ENCODE measurements around the gene MR1. TPM values are rescaled to one million over a fixed set of nuclear protein-coding genes. Genes with fewer than 3 reads are reported as not detected.

The MR1 gene
- total RNA-seq, 4 donors from 2014 or later, result 1.00 to 8.6 (median 4.7) TPM

DNA sequence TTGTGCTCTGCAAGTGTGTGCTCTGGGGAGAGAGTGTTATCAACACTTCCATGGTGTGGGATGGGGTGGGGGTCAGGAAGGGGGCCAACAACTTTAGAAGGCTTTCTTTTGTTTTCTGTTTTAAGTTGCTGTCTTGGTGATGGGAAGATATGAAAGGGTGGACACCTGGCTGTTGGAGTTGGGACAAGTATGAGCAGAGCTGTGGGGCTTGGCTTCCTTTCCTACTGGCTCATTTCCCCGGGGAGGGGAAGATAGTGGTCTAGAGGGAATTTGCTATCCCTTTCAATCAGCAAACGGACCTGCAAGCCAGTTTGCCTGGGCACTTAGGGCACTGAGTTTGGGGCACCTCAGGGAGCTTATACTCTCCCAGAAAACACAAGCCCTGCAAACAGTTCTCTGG, 73.9 kb downstream of the MR1 start:
- Histone ChIP-seq H3K9me3 (no peaks in the 10 kb centered on the region), H3K36me3 (no peaks in the 10 kb centered on the region), H3K4me3 (no peak overlapping the region), H3K27me3 (no peaks in the 10 kb centered on the region), H3K4me1 (peaks cover 6 to 33% (median 23%) of the 10 kb centered on the region in 4 donors), H3K27ac (no peak overlapping the region)
- intact Hi-C loops (cut with DNase I; ENCODE audit: low total_unique reads) (no loop called here), in situ Hi-C loops (cut with MboI; ENCODE audit: low pct_ligation_motif_present in 1 of 4, low pct_unique_long_range_greater_than_20kb in 1 of 4, low sequenced_read_pairs in 3 of 4) (no loop called here)
- no peak for TF ChIP-seq POLR2AphosphoS5 (IDR thresholded peaks at IDR 0.05)
- TF ChIP-seq POLR2A (IDR thresholded peaks at IDR 0.05), result no peak
- no peak for TF ChIP-seq EP300 (IDR thresholded peaks at IDR 0.05; ENCODE audit: low read depth)
- no peak for DNase-seq
- 0 to 77% methylated on average over 1 to 2 of the region's 2 CpGs for WGBS, 2 donors (ENCODE audit: low coverage in 1 of 2)

- TF ChIP-seq POLR2AphosphoS5 (IDR thresholded peaks at IDR 0.05) (no peak), CTCF (IDR thresholded peaks at IDR 0.05) (no peak), EP300 (IDR thresholded peaks at IDR 0.05; ENCODE audit: low read depth) (no peak), POLR2A (IDR thresholded peaks at IDR 0.05) (no peak)
- no peaks in the 10 kb centered on the region for H3K36me3 ChIP-seq
- H3K27me3 ChIP-seq, result no peaks in the 10 kb centered on the region
- H3K27ac ChIP-seq, result no peak overlapping the region
- DNase-seq, result no peak
- H3K9me3 ChIP-seq, result no peaks in the 10 kb centered on the region
- 53 to 70% methylated on average over 7 of the region's 7 CpGs for WGBS, 2 donors (ENCODE audit: low coverage in 1 of 2)
- no peak overlapping the region for H3K4me3 ChIP-seq
- in situ Hi-C loops (cut with MboI; ENCODE audit: low pct_ligation_motif_present in 1 of 4, low pct_unique_long_range_greater_than_20kb in 1 of 4, low sequenced_read_pairs in 3 of 4), result no loop called here
- intact Hi-C loops (cut with DNase I; ENCODE audit: low total_unique reads), result no loop called here
- H3K4me1 ChIP-seq, result peaks cover 6 to 34% (median 29%) of the 10 kb centered on the region in 4 donors
These were observed 74.6 kb downstream of the MR1 start for GRCh38 chr1:181108304-181108867.

GRCh38 chr1:181110013-181110412, 76.2 kb downstream of the MR1 start:
- WGBS, 2 donors (ENCODE audit: low coverage in 1 of 2), result 94% methylated on average over 2 of the region's 2 CpGs; no CpG with 5 or more reads in 1 of the 2 donors
- H3K4me1 ChIP-seq, result peaks cover 0 to 27% (median 18%) of the 10 kb centered on the region in 4 donors
- in situ Hi-C loops (cut with MboI; ENCODE audit: low pct_ligation_motif_present in 1 of 4, low pct_unique_long_range_greater_than_20kb in 1 of 4, low sequenced_read_pairs in 3 of 4), result no loop called here

More at GRCh38 chr1:181110013-181110412, 76.2 kb downstream of the MR1 start:
- H3K4me3 ChIP-seq, result no peak overlapping the region
- no peaks in the 10 kb centered on the region for H3K9me3 ChIP-seq
- no peaks in the 10 kb centered on the region for H3K27me3 ChIP-seq
- no peak overlapping the region for H3K27ac ChIP-seq
- no peak for DNase-seq
- intact Hi-C loops (cut with DNase I; ENCODE audit: low total_unique reads), result no loop called here
- TF ChIP-seq EP300 (IDR thresholded peaks at IDR 0.05; ENCODE audit: low read depth) (no peak), POLR2AphosphoS5 (IDR thresholded peaks at IDR 0.05) (no peak), POLR2A (IDR thresholded peaks at IDR 0.05) (no peak), CTCF (IDR thresholded peaks at IDR 0.05) (no peak)
- no peaks in the 10 kb centered on the region for H3K36me3 ChIP-seq

Other genes with a start within 250 kb of the MR1 start
- gene KIAA1614, start 121.1 kb upstream of the MR1 start, total RNA-seq, result 1 to 10 TPM; 2.3 to 9.4 (median 2.8) TPM
- gene STX6, start 11.1 kb upstream of the MR1 start, total RNA-seq, result 10 to 100 TPM; 16.1 to 21.0 (median 17.6) TPM
- 10 to 100 TPM; 12.1 to 40.3 (median 16.5) TPM for gene IER5, start 54.7 kb downstream of the MR1 start, total RNA-seq